GM12874 (cell line): ENCODE data around the gene DDX42.

Experiments used
- TF ChIP-seq, protein P1 (sequence below): IDR thresholded peaks from 2 replicates; pipeline ENCODE4 v1.5.1; 2011; ENCODE audit warnings: low read depth, mild to moderate bottlenecking, control low read depth, low read length, moderate library complexity; ENCODE audit not compliant: insufficient read depth

DDX42 gene

DNA sequence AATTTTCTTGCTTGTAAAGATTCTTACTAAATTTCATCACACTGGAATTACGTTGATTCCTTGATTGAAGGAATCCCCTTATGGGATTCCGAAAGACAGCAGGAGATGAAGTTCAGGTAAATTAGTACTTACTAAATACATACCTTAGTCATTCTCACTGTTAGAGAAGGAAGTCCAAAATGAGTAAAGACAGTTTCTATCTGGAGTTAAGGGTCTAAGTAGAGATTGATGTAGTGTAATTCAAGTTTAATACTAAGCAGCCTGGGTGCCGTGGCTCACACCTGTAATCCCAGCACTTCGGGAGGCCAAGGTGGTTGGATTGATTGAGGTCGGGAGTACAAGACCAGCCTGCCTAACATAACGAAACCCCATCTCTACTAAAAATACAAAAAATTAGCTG, 9.6 kb downstream of the DDX42 start:
- TF ChIP-seq, protein P1, sequence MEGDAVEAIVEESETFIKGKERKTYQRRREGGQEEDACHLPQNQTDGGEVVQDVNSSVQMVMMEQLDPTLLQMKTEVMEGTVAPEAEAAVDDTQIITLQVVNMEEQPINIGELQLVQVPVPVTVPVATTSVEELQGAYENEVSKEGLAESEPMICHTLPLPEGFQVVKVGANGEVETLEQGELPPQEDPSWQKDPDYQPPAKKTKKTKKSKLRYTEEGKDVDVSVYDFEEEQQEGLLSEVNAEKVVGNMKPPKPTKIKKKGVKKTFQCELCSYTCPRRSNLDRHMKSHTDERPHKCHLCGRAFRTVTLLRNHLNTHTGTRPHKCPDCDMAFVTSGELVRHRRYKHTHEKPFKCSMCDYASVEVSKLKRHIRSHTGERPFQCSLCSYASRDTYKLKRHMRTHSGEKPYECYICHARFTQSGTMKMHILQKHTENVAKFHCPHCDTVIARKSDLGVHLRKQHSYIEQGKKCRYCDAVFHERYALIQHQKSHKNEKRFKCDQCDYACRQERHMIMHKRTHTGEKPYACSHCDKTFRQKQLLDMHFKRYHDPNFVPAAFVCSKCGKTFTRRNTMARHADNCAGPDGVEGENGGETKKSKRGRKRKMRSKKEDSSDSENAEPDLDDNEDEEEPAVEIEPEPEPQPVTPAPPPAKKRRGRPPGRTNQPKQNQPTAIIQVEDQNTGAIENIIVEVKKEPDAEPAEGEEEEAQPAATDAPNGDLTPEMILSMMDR: no peak

DNA sequence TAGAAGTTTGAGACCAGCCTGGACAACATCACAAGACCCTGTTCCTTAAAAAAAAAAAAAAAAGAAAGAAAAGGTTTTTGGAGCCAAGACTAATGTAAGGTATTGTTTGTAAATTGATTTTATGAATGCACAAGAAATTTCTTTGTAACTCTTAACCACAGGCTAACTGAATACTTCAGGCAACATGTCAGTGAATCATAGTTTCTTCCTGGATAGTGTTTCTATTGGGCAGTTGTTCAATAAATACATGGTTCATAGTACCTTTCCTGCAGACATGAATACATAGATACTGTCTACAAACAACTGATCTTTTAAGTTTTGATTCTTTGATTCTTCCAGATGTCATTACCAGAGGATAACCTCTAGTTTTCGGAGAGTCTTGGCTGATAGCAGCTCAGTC, 11.6 kb downstream of the DDX42 start:
- TF ChIP-seq, protein P1: no peak

DNA sequence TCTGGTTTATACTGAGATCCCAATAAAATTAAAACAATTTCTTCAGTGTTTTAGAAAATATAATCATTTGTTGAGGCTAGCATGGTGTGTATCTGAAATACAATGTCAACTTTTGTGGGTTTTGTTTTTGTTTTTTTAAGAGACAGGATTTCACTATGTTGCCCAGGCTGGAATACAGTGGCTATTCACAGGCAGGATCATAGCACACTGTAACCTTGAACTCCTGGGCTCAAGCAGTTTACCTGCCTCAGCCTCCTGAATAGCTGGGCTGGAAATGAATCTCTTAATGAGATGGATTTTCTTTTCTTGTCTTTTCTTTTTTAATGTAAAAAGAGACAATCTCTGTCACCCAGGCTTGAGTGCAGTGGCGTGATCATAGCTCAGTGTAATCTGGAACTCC, 12.1 kb downstream of the DDX42 start:
- TF ChIP-seq, protein P1: no peak

DNA sequence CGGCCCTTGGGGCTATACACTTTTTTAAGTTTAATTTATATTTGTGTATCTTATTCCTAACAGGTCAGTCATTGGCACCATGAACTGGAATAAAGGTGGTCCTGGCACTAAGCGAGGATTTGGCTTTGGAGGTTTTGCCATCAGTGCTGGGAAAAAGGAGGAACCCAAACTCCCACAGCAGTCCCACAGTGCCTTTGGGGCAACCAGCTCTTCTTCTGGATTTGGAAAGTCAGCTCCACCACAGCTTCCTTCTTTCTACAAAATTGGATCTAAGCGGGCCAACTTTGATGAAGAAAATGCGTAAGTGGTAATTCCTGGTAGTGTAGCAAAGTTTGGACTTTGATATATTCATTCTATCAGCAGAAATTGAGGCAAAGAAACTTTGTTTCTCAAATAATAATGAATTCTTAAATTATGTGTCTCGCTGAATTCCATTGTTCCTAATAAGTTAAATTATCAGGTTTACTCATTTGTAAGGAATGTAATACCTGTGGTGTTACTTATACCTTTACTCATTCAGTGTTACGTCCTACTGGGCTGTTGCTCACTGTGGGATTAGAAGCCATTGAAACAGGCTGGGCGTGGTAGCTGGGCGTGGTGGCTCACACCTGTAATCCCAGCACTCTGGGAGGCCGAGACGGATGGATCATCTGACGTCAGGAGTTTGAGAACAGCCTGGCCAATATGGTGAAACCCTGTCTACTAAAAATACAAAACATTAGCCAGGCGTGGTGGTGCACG, 13.2 kb downstream of the DDX42 start:
- TF ChIP-seq, protein P1: no peak

DNA sequence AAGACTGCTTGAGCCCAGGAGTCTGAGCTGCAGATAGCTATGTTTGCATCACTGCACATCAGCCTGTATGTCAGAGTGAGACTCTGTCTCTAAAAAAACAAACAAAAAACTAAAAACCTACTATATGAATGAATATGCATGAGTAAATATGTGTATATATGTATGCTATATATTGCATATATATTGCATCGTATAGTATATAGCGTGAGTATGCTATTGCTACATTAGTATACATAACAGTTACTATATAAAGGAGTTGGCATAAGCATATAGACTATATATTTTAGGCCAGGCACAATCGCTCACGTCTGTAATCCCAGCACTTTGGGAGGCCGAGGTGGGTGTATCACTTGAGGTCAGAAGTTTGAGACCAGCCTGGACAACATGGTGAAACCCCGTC, 16.1 kb downstream of the DDX42 start:
- TF ChIP-seq, protein P1: no peak

DNA sequence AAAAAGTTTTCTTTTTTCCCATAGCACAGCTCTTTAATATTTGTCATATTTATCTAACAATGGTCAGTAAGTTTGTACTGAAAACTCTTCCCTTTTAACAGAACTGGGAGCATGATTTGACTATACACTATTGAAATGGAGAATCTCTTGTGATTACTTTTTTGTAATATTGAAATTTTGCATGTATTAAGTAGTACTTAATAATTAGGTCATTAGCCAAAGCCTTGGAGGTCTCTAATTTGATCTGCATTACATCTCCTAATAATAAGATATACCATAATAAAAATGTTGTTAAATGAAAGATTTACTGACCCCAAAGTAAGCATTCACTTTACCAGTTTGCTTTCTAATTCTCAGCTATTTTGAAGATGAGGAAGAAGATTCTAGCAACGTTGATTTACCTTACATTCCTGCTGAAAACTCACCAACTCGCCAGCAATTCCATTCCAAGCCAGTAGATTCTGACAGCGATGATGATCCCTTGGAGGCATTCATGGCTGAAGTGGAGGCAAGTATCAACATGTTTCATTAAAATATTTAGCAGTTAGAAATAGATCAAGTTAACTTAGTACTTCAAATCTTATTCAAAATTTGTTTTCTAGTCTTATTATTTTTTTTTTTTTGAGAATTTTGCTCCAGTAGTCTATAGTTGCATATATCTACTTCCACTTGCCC, 18.2 kb downstream of the DDX42 start:
- TF ChIP-seq, protein P1: no peak

DNA sequence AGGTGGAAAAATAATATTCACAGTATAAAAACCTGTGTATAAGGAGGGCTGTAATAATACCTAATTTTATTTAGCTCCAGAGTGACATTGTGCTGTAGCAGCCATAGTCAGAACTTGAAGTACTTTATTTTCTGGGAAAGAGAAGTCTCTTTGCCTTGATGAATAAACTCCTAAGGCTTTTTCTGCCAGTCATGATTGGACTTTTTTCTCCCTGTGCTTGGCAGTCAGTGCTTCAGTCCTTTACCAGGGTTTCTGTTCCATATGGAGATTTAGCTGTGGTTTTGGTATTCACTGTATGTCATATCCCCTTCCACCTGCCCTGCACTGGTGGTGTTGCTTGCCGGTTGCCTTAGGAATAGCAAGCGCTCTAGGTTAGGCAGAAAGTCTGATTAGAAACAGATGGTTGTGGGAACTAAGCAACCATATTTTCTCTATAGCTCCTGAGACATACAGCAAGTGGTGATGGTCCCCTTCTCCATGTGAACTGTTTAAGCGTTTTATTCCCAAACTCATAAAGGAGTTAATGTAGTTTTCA, 24.7 kb downstream of the DDX42 start:
- TF ChIP-seq, protein P1: no peak
